SK-N-SH (cell line): ENCODE data around the gene USP2.

Source experiments
- EP300 ChIP-seq, 2 experiments: IDR thresholded peaks; 2 replicates each; pipeline versions ENCODE4 v1.4.0 to v1.6.1; 2012; ENCODE audit warnings: borderline replicate concordance in 1 of 2, low read depth in 1 of 2, low read length in 1 of 2
- TEAD4 ChIP-seq: IDR thresholded peaks from 2 replicates; pipeline ENCODE4 v1.4.0; 2012; ENCODE audit warnings: mild to moderate bottlenecking, borderline replicate concordance; ENCODE audit not compliant: insufficient read depth
- TF ChIP-seq, protein P1 (sequence below): IDR thresholded peaks from 2 replicates; pipeline ENCODE4 v1.4.0; 2012; ENCODE audit warnings: low read depth, borderline replicate concordance
- TF ChIP-seq, protein P2 (sequence below): IDR thresholded peaks from 2 replicates; pipeline ENCODE4 v1.4.0; 2012; ENCODE audit warnings: low read depth, borderline replicate concordance
- TF ChIP-seq, protein P3 (sequence below): fragments of 200-600 bp; sonication (generic); IDR thresholded peaks from 2 replicates; pipeline ENCODE4 v1.6.1; 2017; ENCODE audit warnings: antibody characterized with exemption, mild to moderate bottlenecking, moderate library complexity

DNA sequence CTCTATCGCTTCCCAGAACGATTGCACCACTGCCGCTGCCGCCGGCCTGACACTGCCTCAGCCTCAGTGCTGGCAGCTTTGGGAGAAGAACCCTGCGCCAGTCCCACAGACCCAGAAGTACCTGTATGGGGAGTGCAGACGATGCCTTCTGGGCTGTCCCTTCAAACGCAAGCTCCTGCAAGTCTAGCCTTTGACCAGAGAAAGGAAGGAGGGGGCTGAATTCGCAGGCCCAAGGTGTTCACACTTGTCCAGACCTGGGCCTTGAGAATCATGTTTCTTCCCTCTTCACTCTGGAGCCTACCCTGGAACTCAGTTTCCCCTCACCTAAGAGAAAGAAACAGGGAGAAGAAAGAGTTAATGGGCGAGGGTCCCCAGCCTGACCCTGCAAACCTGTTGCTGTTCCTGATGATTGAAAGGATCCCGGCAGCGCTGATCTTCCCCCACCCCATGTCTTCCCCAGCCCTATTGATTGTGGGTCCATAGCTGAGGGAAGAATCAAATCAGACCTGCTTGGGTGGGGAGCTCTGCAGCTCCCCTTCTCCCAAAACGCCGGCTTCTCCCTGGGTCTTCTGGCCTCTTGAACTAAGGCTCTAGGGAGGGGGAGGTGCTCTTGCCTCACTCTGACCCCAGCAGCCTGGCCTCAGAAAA lies 63.8 kb downstream of the USP2 start:
- TF ChIP-seq, protein P1, sequence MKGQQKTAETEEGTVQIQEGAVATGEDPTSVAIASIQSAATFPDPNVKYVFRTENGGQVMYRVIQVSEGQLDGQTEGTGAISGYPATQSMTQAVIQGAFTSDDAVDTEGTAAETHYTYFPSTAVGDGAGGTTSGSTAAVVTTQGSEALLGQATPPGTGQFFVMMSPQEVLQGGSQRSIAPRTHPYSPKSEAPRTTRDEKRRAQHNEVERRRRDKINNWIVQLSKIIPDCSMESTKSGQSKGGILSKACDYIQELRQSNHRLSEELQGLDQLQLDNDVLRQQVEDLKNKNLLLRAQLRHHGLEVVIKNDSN: no peak
- TF ChIP-seq, protein P2, sequence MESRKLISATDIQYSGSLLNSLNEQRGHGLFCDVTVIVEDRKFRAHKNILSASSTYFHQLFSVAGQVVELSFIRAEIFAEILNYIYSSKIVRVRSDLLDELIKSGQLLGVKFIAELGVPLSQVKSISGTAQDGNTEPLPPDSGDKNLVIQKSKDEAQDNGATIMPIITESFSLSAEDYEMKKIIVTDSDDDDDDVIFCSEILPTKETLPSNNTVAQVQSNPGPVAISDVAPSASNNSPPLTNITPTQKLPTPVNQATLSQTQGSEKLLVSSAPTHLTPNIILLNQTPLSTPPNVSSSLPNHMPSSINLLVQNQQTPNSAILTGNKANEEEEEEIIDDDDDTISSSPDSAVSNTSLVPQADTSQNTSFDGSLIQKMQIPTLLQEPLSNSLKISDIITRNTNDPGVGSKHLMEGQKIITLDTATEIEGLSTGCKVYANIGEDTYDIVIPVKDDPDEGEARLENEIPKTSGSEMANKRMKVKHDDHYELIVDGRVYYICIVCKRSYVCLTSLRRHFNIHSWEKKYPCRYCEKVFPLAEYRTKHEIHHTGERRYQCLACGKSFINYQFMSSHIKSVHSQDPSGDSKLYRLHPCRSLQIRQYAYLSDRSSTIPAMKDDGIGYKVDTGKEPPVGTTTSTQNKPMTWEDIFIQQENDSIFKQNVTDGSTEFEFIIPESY: no peak
- no peak for TF ChIP-seq TEAD4
- TF ChIP-seq, protein P3, sequence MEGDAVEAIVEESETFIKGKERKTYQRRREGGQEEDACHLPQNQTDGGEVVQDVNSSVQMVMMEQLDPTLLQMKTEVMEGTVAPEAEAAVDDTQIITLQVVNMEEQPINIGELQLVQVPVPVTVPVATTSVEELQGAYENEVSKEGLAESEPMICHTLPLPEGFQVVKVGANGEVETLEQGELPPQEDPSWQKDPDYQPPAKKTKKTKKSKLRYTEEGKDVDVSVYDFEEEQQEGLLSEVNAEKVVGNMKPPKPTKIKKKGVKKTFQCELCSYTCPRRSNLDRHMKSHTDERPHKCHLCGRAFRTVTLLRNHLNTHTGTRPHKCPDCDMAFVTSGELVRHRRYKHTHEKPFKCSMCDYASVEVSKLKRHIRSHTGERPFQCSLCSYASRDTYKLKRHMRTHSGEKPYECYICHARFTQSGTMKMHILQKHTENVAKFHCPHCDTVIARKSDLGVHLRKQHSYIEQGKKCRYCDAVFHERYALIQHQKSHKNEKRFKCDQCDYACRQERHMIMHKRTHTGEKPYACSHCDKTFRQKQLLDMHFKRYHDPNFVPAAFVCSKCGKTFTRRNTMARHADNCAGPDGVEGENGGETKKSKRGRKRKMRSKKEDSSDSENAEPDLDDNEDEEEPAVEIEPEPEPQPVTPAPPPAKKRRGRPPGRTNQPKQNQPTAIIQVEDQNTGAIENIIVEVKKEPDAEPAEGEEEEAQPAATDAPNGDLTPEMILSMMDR: no peak
- TF ChIP-seq EP300 (IDR thresholded peaks at IDR 0.05; ENCODE audit: borderline replicate concordance in 1 of 2, low read depth in 1 of 2, low read length in 1 of 2): no peak
